Measurements from ENCODE around the gene C13orf42.
"Not testable (repeated sequence)": the region's sequence is repeated elsewhere in the genome, so short reads cannot be mapped to it uniquely, and the experiment has no call there.

C13orf42 gene

GRCh38 chr13:51111174-51111573 lies at the start of gene C13orf42:
TSS of gene C13orf42 (minus strand) at chr13:51111274. CDS start at chr13:51111209, 65 bp downstream.
- DNase-seq: no peak

- no peak for DNase-seq
These were observed 47.9 kb upstream of the C13orf42 start for GRCh38 chr13:51158880-51159518.

- DNase-seq: no peak
These were observed 47.3 kb upstream of the C13orf42 start for GRCh38 chr13:51158365-51158764.

GRCh38 chr13:51156648-51157047 lies 45.6 kb upstream of the C13orf42 start:
- no peak for DNase-seq

- DNase-seq: no peak
These were observed 44.9 kb upstream of the C13orf42 start for GRCh38 chr13:51155776-51156515.

GRCh38 chr13:51155161-51155560 lies 44.1 kb upstream of the C13orf42 start:
- DNase-seq: no peak

GRCh38 chr13:51154029-51154555 lies 43.0 kb upstream of the C13orf42 start:
- DNase-seq: no peak

GRCh38 chr13:51153527-51153926 lies 42.5 kb upstream of the C13orf42 start:
- DNase-seq: no peak

- DNase-seq: no peak
These were observed 41.6 kb upstream of the C13orf42 start for GRCh38 chr13:51152701-51153100.

- DNase-seq: no peak
These were observed 40.4 kb upstream of the C13orf42 start for GRCh38 chr13:51151463-51151862.

GRCh38 chr13:51148952-51149573 lies 38.0 kb upstream of the C13orf42 start:
- no peak for DNase-seq

- no peak for DNase-seq
These were observed 37.3 kb upstream of the C13orf42 start for GRCh38 chr13:51148223-51148951.

- no peak for DNase-seq
These were observed 36.7 kb upstream of the C13orf42 start for GRCh38 chr13:51147732-51148131.

GRCh38 chr13:51146667-51147066 lies 35.6 kb upstream of the C13orf42 start:
- DNase-seq: no peak

GRCh38 chr13:51137250-51137649 lies 26.2 kb upstream of the C13orf42 start:
- no peak for DNase-seq

- no peak for DNase-seq
These were observed 25.4 kb upstream of the C13orf42 start for GRCh38 chr13:51136276-51136980.

GRCh38 chr13:51134763-51135365 lies 23.8 kb upstream of the C13orf42 start:
- DNase-seq: no peak

- no peak for DNase-seq
These were observed 19.3 kb upstream of the C13orf42 start for GRCh38 chr13:51130348-51130747.

- no peak for DNase-seq
These were observed 14.6 kb upstream of the C13orf42 start for GRCh38 chr13:51125495-51126226.

- DNase-seq: no peak
These were observed 11.9 kb upstream of the C13orf42 start for GRCh38 chr13:51122868-51123566.

- not testable (repeated sequence) for DNase-seq
These were observed 9.8 kb upstream of the C13orf42 start for GRCh38 chr13:51120873-51121272.

Data from activated T-cell treated with anti-CD3 and anti-CD28 coated beads for 4 hours (primary cell).